ENCODE results near the gene FASLG. TPM values are rescaled to one million over a fixed set of nuclear protein-coding genes. Genes with fewer than 3 reads are reported as not detected.

FASLG gene
- total and polyA plus RNA-seq, 10 donors = 0.44 to 7.1 (median 2.9) TPM

GRCh38 chr1:172700556-172700955 lies 41.7 kb downstream of the FASLG start:
- 78 to 87% (median 82%) methylated on average over 3 of the region's 3 CpGs for WGBS, 5 donors
- intact Hi-C loops (cut with DNase I; ENCODE audit: low total_unique reads) = no loop called here
- peaks cover 28 to 88% (median 55%) of the 10 kb centered on the region in 6 donors for H3K4me1 ChIP-seq

GRCh38 chr1:172704001-172704400 lies 45.1 kb downstream of the FASLG start:
- TF ChIP-seq POLR2AphosphoS5 (IDR thresholded peaks at IDR 0.05) (no peak), CTCF (IDR thresholded peaks at IDR 0.05 in 8 of 11, conservative IDR thresholded peaks at IDR 0.05 in 3 of 11) (no peak), POLR2A (IDR thresholded peaks at IDR 0.05) (no peak)
- Histone ChIP-seq H3K9me3 (no peaks in the 10 kb centered on the region), H3K27me3 (replicated peaks in 1 of 7) (no peaks in the 10 kb centered on the region), H3K27ac (peak overlapping the region in 3 of 8 donors; percentile 4 to 41 (median 13)), H3K36me3 (no peaks in the 10 kb centered on the region), H3K4me1 (peaks cover 12 to 63% (median 38%) of the 10 kb centered on the region in 6 donors), H3K4me3 (no peak overlapping the region)
- intact Hi-C loops (cut with DNase I; ENCODE audit: low total_unique reads) = no loop called here
- DNase-seq = no peak
- WGBS, 5 donors = 0 to 17% (median 9%) methylated on average over 1 of the region's 1 CpG

More at GRCh38 chr1:172700556-172700955, 41.7 kb downstream of the FASLG start:
- Histone ChIP-seq H3K9me3 (no peaks in the 10 kb centered on the region), H3K27ac (peak overlapping the region in 3 of 8 donors; percentile 74 to 88 (median 78)), H3K36me3 (no peaks in the 10 kb centered on the region), H3K4me3 (no peak overlapping the region), H3K27me3 (replicated peaks in 1 of 7) (no peaks in the 10 kb centered on the region)
- TF ChIP-seq POLR2A (IDR thresholded peaks at IDR 0.05) (no peak), CTCF (IDR thresholded peaks at IDR 0.05 in 8 of 11, conservative IDR thresholded peaks at IDR 0.05 in 3 of 11) (no peak), POLR2AphosphoS5 (IDR thresholded peaks at IDR 0.05) (no peak)
- no peak for DNase-seq

GRCh38 chr1:172704420-172705210 lies 45.7 kb downstream of the FASLG start:
- intact Hi-C loops (cut with DNase I; ENCODE audit: low total_unique reads) = no loop called here
- DNase-seq = no peak
- Histone ChIP-seq H3K36me3 (no peaks in the 10 kb centered on the region), H3K27ac (peak overlapping the region in 4 of 8 donors; percentile 3 to 18 (median 8)), H3K27me3 (replicated peaks in 1 of 7) (no peaks in the 10 kb centered on the region), H3K9me3 (no peaks in the 10 kb centered on the region), H3K4me1 (peaks cover 10 to 57% (median 32%) of the 10 kb centered on the region in 6 donors), H3K4me3 (no peak overlapping the region)
- 38 to 50% (median 45%) methylated on average over 2 of the region's 2 CpGs for WGBS, 5 donors
- TF ChIP-seq CTCF (IDR thresholded peaks at IDR 0.05 in 8 of 11, conservative IDR thresholded peaks at IDR 0.05 in 3 of 11) (no peak), POLR2AphosphoS5 (IDR thresholded peaks at IDR 0.05) (no peak), POLR2A (IDR thresholded peaks at IDR 0.05) (no peak)

- H3K4me1 ChIP-seq = peaks cover 7 to 20% (median 19%) of the 10 kb centered on the region in 6 donors
- 34 to 73% (median 63%) methylated on average over 2 of the region's 2 CpGs for WGBS, 5 donors
- intact Hi-C loops (cut with DNase I; ENCODE audit: low total_unique reads) = no loop called here
These were observed 49.5 kb downstream of the FASLG start for GRCh38 chr1:172708452-172708851.

More at GRCh38 chr1:172708452-172708851, 49.5 kb downstream of the FASLG start:
- no peak for TF ChIP-seq POLR2AphosphoS5 (IDR thresholded peaks at IDR 0.05)
- no peaks in the 10 kb centered on the region for H3K36me3 ChIP-seq
- no peaks in the 10 kb centered on the region for H3K9me3 ChIP-seq
- no peaks in the 10 kb centered on the region for H3K27me3 ChIP-seq (replicated peaks in 1 of 7)
- H3K4me3 ChIP-seq = no peak overlapping the region
- no peak overlapping the region for H3K27ac ChIP-seq
- no peak for DNase-seq
